Endodermal cell (in vitro differentiated cells): ENCODE measurements around the gene REN. TPM values are rescaled to one million over a fixed set of nuclear protein-coding genes. Genes with fewer than 3 reads are reported as not detected.

Experiments
- DNase-seq: peaks from one replicate; pipeline ENCODE4 v3.0.0-alpha.2; 2017
- H3K27ac ChIP-seq: 2 replicates; pipeline ENCODE4 v1.5.1; 2013; ENCODE audit warnings: mild to moderate bottlenecking, low read depth, low read length, moderate library complexity
- H3K27me3 ChIP-seq: 2 replicates; pipeline ENCODE4 v1.6.1; 2013; ENCODE audit warnings: mild to moderate bottlenecking, low read length, moderate library complexity; ENCODE audit not compliant: insufficient read depth, control insufficient read depth, poor library complexity, severe bottlenecking
- H3K36me3 ChIP-seq: 2 replicates; pipeline ENCODE4 v1.7.0; 2013; ENCODE audit warnings: mild to moderate bottlenecking, low read length, moderate library complexity; ENCODE audit not compliant: control insufficient read depth, insufficient read depth
- H3K4me1 ChIP-seq: one replicate; pipeline ENCODE4 v1.7.0; 2013; ENCODE audit warnings: low read length; ENCODE audit not compliant: control insufficient read depth, insufficient read depth
- H3K4me3 ChIP-seq: 2 replicates; pipeline ENCODE4 v1.5.1; 2013; ENCODE audit warnings: mild to moderate bottlenecking, low read length, moderate library complexity
- H3K9ac ChIP-seq: 2 replicates; pipeline ENCODE4 v1.6.1; 2013; ENCODE audit warnings: mild to moderate bottlenecking, low read length, moderate library complexity; ENCODE audit not compliant: poor library complexity, severe bottlenecking; ENCODE audit errors: extremely low read depth
- H3K9me3 ChIP-seq: 2 replicates; pipeline ENCODE4 v1.6.1; 2013; ENCODE audit warnings: mild to moderate bottlenecking, low read length, moderate library complexity; ENCODE audit not compliant: control insufficient read depth
- H3K27ac Mint-ChIP-seq: 2 replicates; pipeline ENCODE4 v1.8.0; 2020; ENCODE audit warnings: mixed read lengths
- H3K27me3 Mint-ChIP-seq: 2 replicates; pipeline ENCODE4 v1.8.0; 2021; ENCODE audit warnings: mild to moderate bottlenecking, mixed read lengths; ENCODE audit not compliant: insufficient read depth
- H3K36me3 Mint-ChIP-seq: 2 replicates; pipeline ENCODE4 v1.8.0; 2020; ENCODE audit warnings: low read depth, mixed read lengths
- H3K4me1 Mint-ChIP-seq: 2 replicates; pipeline ENCODE4 v1.8.0; 2020; ENCODE audit warnings: mixed read lengths
- H3K4me3 Mint-ChIP-seq: 2 replicates; pipeline ENCODE4 v1.8.0; 2020; ENCODE audit warnings: mild to moderate bottlenecking, moderate library complexity, mixed read lengths
- H3K9me3 Mint-ChIP-seq: 2 replicates; pipeline ENCODE4 v1.8.0; 2020; ENCODE audit warnings: mild to moderate bottlenecking, mixed read lengths
- WGBS, 2 experiments: methylation state at CpG; one replicate each; pipeline versions ENCODE4 v1.1.5 to v1.1.7; 2013; ENCODE audit warnings: missing lambda C conversion rate in 2 of 2, mixed read lengths in 1 of 2; ENCODE audit not compliant: insufficient coverage in 1 of 2, insufficient read length in 1 of 2; 5-methylcytosine and 5-hydroxymethylcytosine counted together
- total RNA-seq, 2 donors: library from RNA; stranded (reverse); fragmentation: NEBNext Ultra II Directional in 1 of 2; extraction: Animal tissue kit (Norgen Biotek cat#: 25700) in 1 of 2; gene quantifications; 2 replicates in 1 of 2; 3 replicates in 1 of 2; pipeline ENCODE4 v1.2.1, GENCODE V29; 2021
- TF ChIP-seq, protein P1 (sequence below): fragments of 200-600 bp; sonication (generic); conservative IDR thresholded peaks from 2 replicates; pipeline ENCODE4 v1.5.0; 2021; ENCODE audit warnings: antibody characterized with exemption, mild to moderate bottlenecking

REN gene
- total RNA-seq, 2 donors from 2014 or later, result not detected

DNA sequence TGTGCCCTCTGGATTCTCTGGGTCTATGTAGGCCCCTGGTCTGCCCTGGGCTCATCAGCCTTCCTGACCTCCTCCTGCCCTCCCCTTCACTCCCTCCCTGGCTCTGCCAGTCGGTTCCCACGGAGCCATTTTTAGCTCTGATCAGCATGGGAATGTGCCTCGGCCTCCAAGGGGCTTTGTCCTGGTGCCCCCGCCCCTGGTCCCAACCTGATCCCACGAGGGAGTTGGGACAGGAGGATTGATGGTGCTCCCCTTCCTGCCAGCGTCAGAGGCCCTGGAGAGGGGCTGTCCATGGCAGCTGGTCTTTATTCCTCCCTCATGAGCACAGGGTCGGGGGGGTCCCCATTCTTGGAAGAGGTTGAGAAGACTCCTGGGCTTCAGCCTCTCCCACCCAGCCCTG lies 39.2 kb downstream of the REN start:
- TF ChIP-seq, protein P1, sequence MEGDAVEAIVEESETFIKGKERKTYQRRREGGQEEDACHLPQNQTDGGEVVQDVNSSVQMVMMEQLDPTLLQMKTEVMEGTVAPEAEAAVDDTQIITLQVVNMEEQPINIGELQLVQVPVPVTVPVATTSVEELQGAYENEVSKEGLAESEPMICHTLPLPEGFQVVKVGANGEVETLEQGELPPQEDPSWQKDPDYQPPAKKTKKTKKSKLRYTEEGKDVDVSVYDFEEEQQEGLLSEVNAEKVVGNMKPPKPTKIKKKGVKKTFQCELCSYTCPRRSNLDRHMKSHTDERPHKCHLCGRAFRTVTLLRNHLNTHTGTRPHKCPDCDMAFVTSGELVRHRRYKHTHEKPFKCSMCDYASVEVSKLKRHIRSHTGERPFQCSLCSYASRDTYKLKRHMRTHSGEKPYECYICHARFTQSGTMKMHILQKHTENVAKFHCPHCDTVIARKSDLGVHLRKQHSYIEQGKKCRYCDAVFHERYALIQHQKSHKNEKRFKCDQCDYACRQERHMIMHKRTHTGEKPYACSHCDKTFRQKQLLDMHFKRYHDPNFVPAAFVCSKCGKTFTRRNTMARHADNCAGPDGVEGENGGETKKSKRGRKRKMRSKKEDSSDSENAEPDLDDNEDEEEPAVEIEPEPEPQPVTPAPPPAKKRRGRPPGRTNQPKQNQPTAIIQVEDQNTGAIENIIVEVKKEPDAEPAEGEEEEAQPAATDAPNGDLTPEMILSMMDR, result no peak
- Mint-ChIP-seq H3K27ac (peak overlapping the region; percentile 68), H3K27me3 (no peaks in the 10 kb centered on the region), H3K9me3 (no peaks in the 10 kb centered on the region), H3K4me3 (no peak overlapping the region), H3K4me1 (peaks cover 21% of the 10 kb centered on the region), H3K36me3 (peaks cover 46% of the 10 kb centered on the region)
- H3K27me3 ChIP-seq, result no peaks in the 10 kb centered on the region
- 59 to 80% methylated on average over 3 to 7 of the region's 7 CpGs for WGBS, 2 experiments
- peaks cover 38% of the 10 kb centered on the region for H3K36me3 ChIP-seq
- no peaks in the 10 kb centered on the region for H3K9me3 ChIP-seq
- H3K4me1 ChIP-seq, result no peaks in the 10 kb centered on the region
- H3K9ac ChIP-seq, result no peak overlapping the region
- no peak for DNase-seq
- no peak overlapping the region for H3K4me3 ChIP-seq
- H3K27ac ChIP-seq, result peak overlapping the region; percentile 69

DNA sequence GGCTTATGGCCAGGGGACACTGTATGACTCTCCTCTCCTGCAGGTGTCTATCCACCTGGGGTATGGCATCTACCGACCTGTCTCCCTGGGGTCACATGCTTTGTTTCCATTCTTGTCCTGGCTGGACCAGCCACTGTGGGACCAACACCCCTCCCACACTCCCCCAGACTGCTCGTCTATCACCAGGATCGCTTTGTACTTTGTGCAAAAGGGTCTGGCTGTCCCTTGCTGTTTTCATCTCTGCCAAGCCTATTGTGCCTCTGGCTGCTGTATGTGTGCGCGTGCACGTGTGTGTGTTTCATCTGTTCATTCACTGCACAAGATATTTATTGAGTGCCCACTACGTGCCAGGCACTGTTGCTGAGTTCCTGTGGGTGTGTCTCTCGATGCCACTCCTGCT lies 39.8 kb downstream of the REN start:
- H3K4me1 ChIP-seq, result no peaks in the 10 kb centered on the region
- 90 to 93% methylated on average over 7 to 8 of the region's 8 CpGs for WGBS, 2 experiments
- H3K36me3 Mint-ChIP-seq, result peaks cover 47% of the 10 kb centered on the region
- H3K27me3 Mint-ChIP-seq, result no peaks in the 10 kb centered on the region
- H3K4me3 Mint-ChIP-seq, result no peak overlapping the region
- TF ChIP-seq, protein P1, result no peak
- peak overlapping the region; percentile 68 for H3K27ac Mint-ChIP-seq
- no peaks in the 10 kb centered on the region for H3K9me3 Mint-ChIP-seq
- H3K36me3 ChIP-seq, result peaks cover 40% of the 10 kb centered on the region
- H3K9me3 ChIP-seq, result no peaks in the 10 kb centered on the region
- no peak for DNase-seq
- H3K27ac ChIP-seq, result peak overlapping the region; percentile 69
- no peaks in the 10 kb centered on the region for H3K27me3 ChIP-seq
- H3K4me3 ChIP-seq, result no peak overlapping the region
- no peak overlapping the region for H3K9ac ChIP-seq
- H3K4me1 Mint-ChIP-seq, result peaks cover 21% of the 10 kb centered on the region

DNA sequence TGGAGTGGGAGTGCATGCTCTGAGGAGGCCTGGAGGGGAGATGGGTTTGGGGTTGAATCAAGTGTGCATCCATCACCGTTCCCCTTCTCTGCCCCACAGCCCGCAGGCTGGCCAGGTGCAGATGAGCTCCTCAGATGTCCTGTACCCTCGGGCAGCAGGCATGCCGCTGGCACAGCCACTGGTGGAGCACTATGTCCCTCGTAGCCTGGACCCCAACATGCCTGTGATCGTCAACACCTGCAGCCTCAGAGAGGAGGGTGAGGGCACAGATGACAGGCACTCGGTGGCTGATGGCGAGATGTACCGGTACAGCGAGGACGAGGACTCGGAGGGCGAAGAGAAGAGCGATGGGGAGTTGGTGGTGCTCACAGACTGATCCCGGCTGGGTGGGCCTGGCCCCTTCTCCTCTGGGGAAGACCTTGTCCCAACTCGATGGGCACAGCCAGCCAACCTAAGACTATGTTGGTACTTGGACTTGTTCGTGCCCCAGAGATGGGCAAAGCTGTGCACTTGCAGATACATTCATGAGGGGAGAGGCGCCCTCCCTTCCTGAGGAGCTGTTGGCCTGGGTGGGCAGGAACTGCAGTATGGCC lies 40.3 kb downstream of the REN start:
- Histone ChIP-seq H3K27ac (peak overlapping the region; percentile 72), H3K4me1 (no peaks in the 10 kb centered on the region), H3K36me3 (peaks cover 43% of the 10 kb centered on the region), H3K9ac (no peak overlapping the region), H3K9me3 (no peaks in the 10 kb centered on the region), H3K27me3 (no peaks in the 10 kb centered on the region), H3K4me3 (no peak overlapping the region)
- peaks cover 21% of the 10 kb centered on the region for H3K4me1 Mint-ChIP-seq
- H3K4me3 Mint-ChIP-seq, result no peak overlapping the region
- no peak for DNase-seq
- no peaks in the 10 kb centered on the region for H3K9me3 Mint-ChIP-seq
- no peaks in the 10 kb centered on the region for H3K27me3 Mint-ChIP-seq
- WGBS, 2 experiments, result 94 to 95% methylated on average over 9 to 18 of the region's 18 CpGs
- no peak overlapping the region for H3K27ac Mint-ChIP-seq
- TF ChIP-seq, protein P1, result no peak
- peaks cover 49% of the 10 kb centered on the region for H3K36me3 Mint-ChIP-seq
